BE2C (cell line): ENCODE data around the gene RNF2. TPM values are rescaled to one million over a fixed set of nuclear protein-coding genes. Genes with fewer than 3 reads are reported as not detected.
A peak's percentile ranks its signal among the peaks of the same experiment; 100 is the strongest.
"Not testable (repeated sequence)": the region's sequence is repeated elsewhere in the genome, so short reads cannot be mapped to it uniquely, and the experiment has no call there.

Experiments used
- DNase-seq: peaks from one replicate; pipeline ENCODE4 v3.0.0-alpha.2; 2020
- H3K27me3 ChIP-seq: fragments of 250-450 bp; sonication (Bioruptor Pico); 2 replicates; pipeline ENCODE4 v1.5.1; 2020; ENCODE audit warnings: mild to moderate bottlenecking
- H3K36me3 ChIP-seq: fragments of 250-450 bp; sonication (Bioruptor Pico); 2 replicates; pipeline ENCODE4 v1.5.1; 2020; ENCODE audit warnings: mild to moderate bottlenecking
- H3K4me1 ChIP-seq: fragments of 250-450 bp; sonication (Bioruptor Pico); 2 replicates; pipeline ENCODE4 v1.5.1; 2020
- H3K4me3 ChIP-seq: 2 replicates; pipeline ENCODE4 v1.5.1; 2011; ENCODE audit warnings: low read depth, low read length
- H3K9me3 ChIP-seq: fragments of 250-450 bp; sonication (Bioruptor Pico); 2 replicates; pipeline ENCODE4 v1.5.1; 2020
- CTCF ChIP-seq: IDR thresholded peaks from 2 replicates; pipeline ENCODE4 v1.5.1; 2012; ENCODE audit warnings: mild to moderate bottlenecking, low read depth, low read length
- polyA plus RNA-seq: library from polyadenylated mRNA; unstranded; fragments of >200 nt; gene quantifications from one replicate; pipeline ENCODE4 v1.2.1, GENCODE V29; 2012; ENCODE audit warnings: low read depth, missing spikeins; ENCODE audit not compliant: insufficient read length, insufficient read depth

The RNF2 gene
- polyA plus RNA-seq, result 11.6 TPM

GRCh38 chr1:185044981-185045813, at the start of gene RNF2:
Gene RNF2, plus strand, starts transcription at chr1:185045558. Its CDS starts 41,996 bp downstream, at chr1:185087554.
- H3K4me3 ChIP-seq, result peak within 1 kb of the TSS; percentile 90
- H3K36me3 ChIP-seq, result no peaks in the 10 kb centered on the region
- no peaks in the 10 kb centered on the region for H3K4me1 ChIP-seq
- H3K9me3 ChIP-seq, result no peaks in the 10 kb centered on the region
- H3K27me3 ChIP-seq, result no peaks in the 10 kb centered on the region
- peak; percentile 88 for DNase-seq
- no peak for TF ChIP-seq CTCF

GRCh38 chr1:184999974-185000373, 45.4 kb upstream of the RNF2 start:
- not testable (repeated sequence) for H3K9me3 ChIP-seq, H3K27me3 ChIP-seq, H3K4me1 ChIP-seq, H3K4me3 ChIP-seq, H3K36me3 ChIP-seq, DNase-seq

- H3K27me3 ChIP-seq, H3K36me3 ChIP-seq, H3K4me1 ChIP-seq, H3K4me3 ChIP-seq, H3K9me3 ChIP-seq, DNase-seq: not testable (repeated sequence)
Observed at GRCh38 chr1:185001312-185001880, 44.0 kb upstream of the RNF2 start.

GRCh38 chr1:185008838-185009237, 36.5 kb upstream of the RNF2 start:
- no peak for DNase-seq
- Histone ChIP-seq H3K27me3 (no peaks in the 10 kb centered on the region), H3K9me3 (no peaks in the 10 kb centered on the region), H3K4me3 (no peak overlapping the region), H3K4me1 (no peaks in the 10 kb centered on the region), H3K36me3 (no peaks in the 10 kb centered on the region)
- TF ChIP-seq CTCF, result no peak

GRCh38 chr1:185010361-185010760, 35.0 kb upstream of the RNF2 start:
- Histone ChIP-seq H3K36me3 (no peaks in the 10 kb centered on the region), H3K4me1 (no peaks in the 10 kb centered on the region), H3K9me3 (no peaks in the 10 kb centered on the region), H3K4me3 (no peak overlapping the region), H3K27me3 (no peaks in the 10 kb centered on the region)
- DNase-seq, result no peak
- TF ChIP-seq CTCF, result no peak

GRCh38 chr1:185014941-185015340, 30.4 kb upstream of the RNF2 start:
- no peaks in the 10 kb centered on the region for H3K27me3 ChIP-seq
- no peaks in the 10 kb centered on the region for H3K4me1 ChIP-seq
- H3K4me3 ChIP-seq, result no peak overlapping the region
- H3K36me3 ChIP-seq, result no peaks in the 10 kb centered on the region
- no peak for DNase-seq
- TF ChIP-seq CTCF, result no peak
- H3K9me3 ChIP-seq, result no peaks in the 10 kb centered on the region

- Histone ChIP-seq H3K4me3 (no peak overlapping the region), H3K4me1 (no peaks in the 10 kb centered on the region), H3K36me3 (no peaks in the 10 kb centered on the region), H3K9me3 (no peaks in the 10 kb centered on the region), H3K27me3 (no peaks in the 10 kb centered on the region)
- no peak for DNase-seq
- TF ChIP-seq CTCF, result no peak
Observed at GRCh38 chr1:185015631-185016030, 29.7 kb upstream of the RNF2 start.
